ENCODE measurements around the gene SERPINB6. TPM values are rescaled to one million over a fixed set of nuclear protein-coding genes. Genes with fewer than 3 reads are reported as not detected.
A peak's percentile ranks its signal among the peaks of the same experiment; 100 is the strongest.

Gene SERPINB6
- total and polyA plus RNA-seq, 9 of the 15 experiments (the other 6 are each of a cell fraction or from before 2014, with no cell fraction given): 86.6 to 211 (median 143) TPM

- TF ChIP-seq TCFL5 (CRISPR knock-in tag; conservative IDR thresholded peaks at IDR 0.05): peak; percentile 86
- TF ChIP-seq TEAD4 (IDR thresholded peaks at IDR 0.05; ENCODE audit: low read length): peak; percentile 32; the same call in 1 of the 2 replicates
- TF ChIP-seq TEAD4 (CRISPR knock-in tag; IDR thresholded peaks at IDR 0.05; ENCODE audit: borderline replicate concordance): no peak
- peak in 1 of 2 experiments; percentile 27; a peak in 1 of 4 replicates for TF ChIP-seq MAZ (CRISPR knock-in tag; conservative IDR thresholded peaks at IDR 0.05 in 1 of 2, IDR thresholded peaks at IDR 0.05 in 1 of 2)
- TF ChIP-seq EHMT2 (IDR thresholded peaks at IDR 0.05): no peak
- TF ChIP-seq STAT5B (CRISPR knock-in tag; IDR thresholded peaks at IDR 0.05): peak; percentile 50; the same call in 1 of the 2 replicates
- no peak for TF ChIP-seq PATZ1 (CRISPR knock-in tag; IDR thresholded peaks at IDR 0.05; ENCODE audit: borderline replicate concordance)
- TF ChIP-seq MITF (IDR thresholded peaks at IDR 0.05): no peak
- TF ChIP-seq TAF15 (IDR thresholded peaks at IDR 0.05; ENCODE audit: low read depth, low read length): no peak
- TF ChIP-seq NFATC3 (IDR thresholded peaks at IDR 0.05): no peak
- no peak for TF ChIP-seq NR0B1 (IDR thresholded peaks at IDR 0.05; ENCODE audit: partially characterized antibody)
- peak; percentile 67; the same call in 1 of the 2 replicates for TF ChIP-seq ZNF586 (CRISPR knock-in tag; conservative IDR thresholded peaks at IDR 0.05)
- TF ChIP-seq MCM7 (IDR thresholded peaks at IDR 0.05): no peak
- no peak for TF ChIP-seq XRCC3 (IDR thresholded peaks at IDR 0.05)
- peak; percentile 91 for TF ChIP-seq ZBTB17 (CRISPR knock-in tag; IDR thresholded peaks at IDR 0.05)
- TF ChIP-seq U2AF1 (optimal IDR thresholded peaks at IDR 0.05; ENCODE audit: low read depth, low read length): no peak
- no peak for TF ChIP-seq L3MBTL2 (IDR thresholded peaks at IDR 0.05)
- TF ChIP-seq SPI1 (IDR thresholded peaks at IDR 0.05; ENCODE audit: borderline replicate concordance, low read depth, low read length): 0 out of 2 replicates have a peak, but pooled peaks have one; percentile 13
- TF ChIP-seq TSC22D4 (tag; IDR thresholded peaks at IDR 0.05): no peak
- peak; percentile 75 for TF ChIP-seq ETV1 (tag; conservative IDR thresholded peaks at IDR 0.05; ENCODE audit: low read depth)
- TF ChIP-seq RFX7 (CRISPR knock-in tag; IDR thresholded peaks at IDR 0.05): peak; percentile 47; the same call in 1 of the 2 replicates
- no peak for TF ChIP-seq PHF21A (IDR thresholded peaks at IDR 0.05; ENCODE audit: borderline replicate concordance, low read depth)
- no peak for TF ChIP-seq U2AF2 (optimal IDR thresholded peaks at IDR 0.05; ENCODE audit: low read depth, low read length)
- TF ChIP-seq PPARD (CRISPR knock-in tag; IDR thresholded peaks at IDR 0.05): peak; percentile 78; the same call in 1 of the 2 replicates
- peak; percentile 79; the same call in 1 of the 2 replicates for TF ChIP-seq ATF4 (CRISPR knock-in tag; IDR thresholded peaks at IDR 0.05)
Measured at GRCh38 chr6:2979819-2980464, 8.6 kb upstream of the SERPINB6 start (continued).

Data from K562 (cell line).